HFFc6 (cell line): ENCODE measurements around the gene ABCD2. TPM values are rescaled to one million over a fixed set of nuclear protein-coding genes. Genes with fewer than 3 reads are reported as not detected.
A peak's percentile ranks its signal among the peaks of the same experiment; 100 is the strongest.
"Not testable (repeated sequence)": the region's sequence is repeated elsewhere in the genome, so short reads cannot be mapped to it uniquely, and the experiment has no call there.

Experiments
- DNase-seq: peaks from one replicate; pipeline ENCODE4 v3.0.0-alpha.2; 2018
- H3K27ac Mint-ChIP-seq: 2 replicates; pipeline ENCODE4 v1.8.0; 2020; ENCODE audit warnings: mild to moderate bottlenecking, mixed read lengths
- H3K27me3 Mint-ChIP-seq: 2 replicates; pipeline ENCODE4 v1.8.0; 2021; ENCODE audit warnings: mild to moderate bottlenecking, moderate library complexity, mixed read lengths; ENCODE audit not compliant: insufficient read depth
- H3K36me3 Mint-ChIP-seq: 2 replicates; pipeline ENCODE4 v1.8.0; 2021; ENCODE audit warnings: low read depth, mixed read lengths
- H3K4me1 Mint-ChIP-seq: 2 replicates; pipeline ENCODE4 v1.8.0; 2020; ENCODE audit warnings: low read depth, mixed read lengths
- H3K4me3 Mint-ChIP-seq: 2 replicates; pipeline ENCODE4 v1.8.0; 2020; ENCODE audit warnings: mild to moderate bottlenecking, moderate library complexity, mixed read lengths
- H3K9me3 Mint-ChIP-seq: 2 replicates; pipeline ENCODE4 v1.8.0; 2020; ENCODE audit warnings: mild to moderate bottlenecking, mixed read lengths
- CTCF ChIP-seq: fragments of 200-600 bp; sonication (generic); IDR thresholded peaks from 2 replicates; pipeline ENCODE4 v1.5.0; 2021; ENCODE audit warnings: antibody characterized with exemption, mild to moderate bottlenecking
- total RNA-seq, 6 experiments: library from RNA; stranded (reverse); fragmentation: NEBNext Ultra II Directional; extraction: Animal tissue kit (Norgen Biotek cat#: 25700); gene quantifications; 2 replicates in 1 of 6; 3 replicates in 5 of 6; pipeline ENCODE4 v1.2.3, GENCODE V29; 2021

The ABCD2 gene
- total RNA-seq, 6 experiments from 2014 or later = not detected

GRCh38 chr12:39526974-39527373 is 92.6 kb downstream of the ABCD2 start:
- H3K4me1 Mint-ChIP-seq = no peaks in the 10 kb centered on the region
- H3K4me3 Mint-ChIP-seq = no peak overlapping the region
- no peak overlapping the region for H3K27ac Mint-ChIP-seq
- no peak for DNase-seq
- peaks cover 39% of the 10 kb centered on the region for H3K9me3 Mint-ChIP-seq
- no peaks in the 10 kb centered on the region for H3K36me3 Mint-ChIP-seq
- TF ChIP-seq CTCF = no peak
- no peaks in the 10 kb centered on the region for H3K27me3 Mint-ChIP-seq

GRCh38 chr12:39522167-39522566 is 97.4 kb downstream of the ABCD2 start:
- not testable (repeated sequence) for H3K4me1 Mint-ChIP-seq, H3K36me3 Mint-ChIP-seq, H3K27ac Mint-ChIP-seq, H3K27me3 Mint-ChIP-seq, H3K4me3 Mint-ChIP-seq, DNase-seq
- peaks cover 39% of the 10 kb centered on the region for H3K9me3 Mint-ChIP-seq

- Mint-ChIP-seq H3K36me3 (no peaks in the 10 kb centered on the region), H3K27ac (no peak overlapping the region), H3K9me3 (peaks cover 28% of the 10 kb centered on the region), H3K27me3 (no peaks in the 10 kb centered on the region), H3K4me1 (no peaks in the 10 kb centered on the region), H3K4me3 (no peak overlapping the region)
- TF ChIP-seq CTCF = no peak
- no peak for DNase-seq
Observed at GRCh38 chr12:39510001-39510400, 109.6 kb downstream of the ABCD2 start.

- Mint-ChIP-seq H3K4me1 (no peaks in the 10 kb centered on the region), H3K36me3 (no peaks in the 10 kb centered on the region), H3K4me3 (no peak overlapping the region), H3K27ac (no peak overlapping the region), H3K27me3 (no peaks in the 10 kb centered on the region), H3K9me3 (peaks cover 13% of the 10 kb centered on the region)
- DNase-seq = no peak
- no peak for TF ChIP-seq CTCF
Observed at GRCh38 chr12:39505554-39505953, 114.0 kb downstream of the ABCD2 start.

- Mint-ChIP-seq H3K27me3 (no peaks in the 10 kb centered on the region), H3K27ac (no peak overlapping the region), H3K4me3 (no peak overlapping the region), H3K36me3 (no peaks in the 10 kb centered on the region), H3K9me3 (peaks cover 13% of the 10 kb centered on the region), H3K4me1 (no peaks in the 10 kb centered on the region)
- DNase-seq = no peak
- TF ChIP-seq CTCF = no peak
Observed at GRCh38 chr12:39505023-39505422, 114.6 kb downstream of the ABCD2 start.

- H3K9me3 Mint-ChIP-seq = peaks cover 13% of the 10 kb centered on the region
- no peaks in the 10 kb centered on the region for H3K36me3 Mint-ChIP-seq
- peak; percentile 7; the same call in 1 of the 2 replicates for TF ChIP-seq CTCF
- no peak overlapping the region for H3K27ac Mint-ChIP-seq
- H3K4me1 Mint-ChIP-seq = no peaks in the 10 kb centered on the region
- DNase-seq = no peak
- no peak overlapping the region for H3K4me3 Mint-ChIP-seq
- no peaks in the 10 kb centered on the region for H3K27me3 Mint-ChIP-seq
Observed at GRCh38 chr12:39503439-39503838, 116.2 kb downstream of the ABCD2 start.
